K562 (cell line): ENCODE results near the gene NAP1L1. TPM values are rescaled to one million over a fixed set of nuclear protein-coding genes. Genes with fewer than 3 reads are reported as not detected.

ENCODE experiments used
- DEAF1 ChIP-seq: fragments of 450-650 bp; formaldehyde crosslinking; IDR thresholded peaks from 2 replicates; pipeline ENCODE4 v1.4.0; 2020; ENCODE audit warnings: mild to moderate bottlenecking, moderate library complexity
- DPF2 ChIP-seq: fragments of 450-650 bp; IDR thresholded peaks from 2 replicates; pipeline ENCODE4 v1.6.1; 2016
- ETS2 ChIP-seq: IDR thresholded peaks from 2 replicates; pipeline ENCODE4 v1.6.1; 2016; ENCODE audit warnings: borderline replicate concordance, missing genetic modification characterization, mild to moderate bottlenecking, moderate library complexity, missing compliant biosample characterization; ENCODE audit not compliant: poor library complexity, severe bottlenecking
- FOXP4 ChIP-seq: sonication (generic); formaldehyde crosslinking; IDR thresholded peaks from 2 replicates; pipeline ENCODE4 v1.8.0; 2022; ENCODE audit warnings: mild to moderate bottlenecking, missing genetic modification reagents, borderline replicate concordance
- GMEB1 ChIP-seq: fragments of 250-450 bp; sonication (Bioruptor Pico); IDR thresholded peaks from 2 replicates; pipeline ENCODE4 v1.4.0; 2020; ENCODE audit warnings: mild to moderate bottlenecking
- MYBL2 ChIP-seq, 2 experiments: fragments of 450-650 bp in 1 of 2; sonication (generic) in 1 of 2; formaldehyde crosslinking in 1 of 2; IDR thresholded peaks; 2 replicates each; pipeline versions ENCODE4 v1.6.1 to v1.8.1; 2017 to 2022; ENCODE audit warnings: borderline replicate concordance in 1 of 2, inconsistent platforms in 1 of 2, low read depth in 1 of 2, mild to moderate bottlenecking in 1 of 2, missing genetic modification reagents in 1 of 2, moderate library complexity in 1 of 2
- NFATC3 ChIP-seq: fragments of 450-650 bp; IDR thresholded peaks from 2 replicates; pipeline ENCODE4 v1.6.1; 2017; ENCODE audit warnings: mild to moderate bottlenecking
- PTTG1 ChIP-seq: fragments of 450-650 bp; IDR thresholded peaks from 2 replicates; pipeline ENCODE4 v1.6.1; 2016; ENCODE audit warnings: low read depth, mild to moderate bottlenecking, missing genetic modification characterization, missing compliant biosample characterization
- RBM17 ChIP-seq: fragments of 200-400 bp; formaldehyde crosslinking; IDR thresholded peaks from 2 replicates; pipeline ENCODE4 v1.6.1; 2017; ENCODE audit warnings: low read depth, mild to moderate bottlenecking, low read length, borderline replicate concordance
- SP1 ChIP-seq: sonication (generic); formaldehyde crosslinking; IDR thresholded peaks from 2 replicates; pipeline ENCODE4 v1.8.1; 2022; ENCODE audit warnings: mild to moderate bottlenecking, missing genetic modification reagents
- ZNF551 ChIP-seq: fragments of 250-450 bp; sonication (Bioruptor Pico); IDR thresholded peaks from 2 replicates; pipeline ENCODE4 v1.5.0; 2021; ENCODE audit warnings: mild to moderate bottlenecking, moderate library complexity
- polyA plus RNA-seq, 8 experiments: library from polyadenylated mRNA; depleted of rRNA in 4 of 8; stranded (reverse) in 5 of 8; unstranded in 3 of 8; fragments of >200 nt; fragmentation: Nextera tagmentation in 2 of 8; fragmentation: Illumina TruSeq in 1 of 8; extraction: Ambion mirVana in 2 of 8; extraction: Trizol in 1 of 8; gene quantifications; 2 replicates each; pipeline versions ENCODE4 v1.2.1 to v1.2.3, GENCODE V29; 2011 to 2014; ENCODE audit warnings: inconsistent platforms in 1 of 8, missing spikeins in 1 of 8
- total RNA-seq, 7 experiments: library from RNA; depleted of rRNA in 6 of 7; stranded (reverse); fragments of >200 nt in 6 of 7; fragmentation: Illumina TruSeq in 2 of 7; extraction: Trizol in 2 of 7; gene quantifications; 2 replicates each; pipeline versions ENCODE4 v1.2.1 to v1.2.3, GENCODE V29; 2011 to 2021; ENCODE audit warnings: low replicate concordance in 1 of 7
- TF ChIP-seq, protein P1 (sequence below): sonication (generic); formaldehyde crosslinking; IDR thresholded peaks from 2 replicates; pipeline ENCODE4 v1.8.1; 2023; ENCODE audit warnings: mild to moderate bottlenecking, missing genetic modification reagents
- TF ChIP-seq, protein P2 (sequence below): fragments of 250-450 bp; sonication (Bioruptor Pico); IDR thresholded peaks from 2 replicates; pipeline ENCODE4 v1.4.0; 2020
- TF ChIP-seq, protein P3 (sequence below), 2 experiments: fragments of 450-650 bp; IDR thresholded peaks; 2 replicates each; pipeline ENCODE4 v1.6.1; 2016

Gene NAP1L1
- total and polyA plus RNA-seq, 9 of the 15 experiments (the other 6 are each of a cell fraction or from before 2014, with no cell fraction given): 287 to 747 (median 450) TPM

DNA sequence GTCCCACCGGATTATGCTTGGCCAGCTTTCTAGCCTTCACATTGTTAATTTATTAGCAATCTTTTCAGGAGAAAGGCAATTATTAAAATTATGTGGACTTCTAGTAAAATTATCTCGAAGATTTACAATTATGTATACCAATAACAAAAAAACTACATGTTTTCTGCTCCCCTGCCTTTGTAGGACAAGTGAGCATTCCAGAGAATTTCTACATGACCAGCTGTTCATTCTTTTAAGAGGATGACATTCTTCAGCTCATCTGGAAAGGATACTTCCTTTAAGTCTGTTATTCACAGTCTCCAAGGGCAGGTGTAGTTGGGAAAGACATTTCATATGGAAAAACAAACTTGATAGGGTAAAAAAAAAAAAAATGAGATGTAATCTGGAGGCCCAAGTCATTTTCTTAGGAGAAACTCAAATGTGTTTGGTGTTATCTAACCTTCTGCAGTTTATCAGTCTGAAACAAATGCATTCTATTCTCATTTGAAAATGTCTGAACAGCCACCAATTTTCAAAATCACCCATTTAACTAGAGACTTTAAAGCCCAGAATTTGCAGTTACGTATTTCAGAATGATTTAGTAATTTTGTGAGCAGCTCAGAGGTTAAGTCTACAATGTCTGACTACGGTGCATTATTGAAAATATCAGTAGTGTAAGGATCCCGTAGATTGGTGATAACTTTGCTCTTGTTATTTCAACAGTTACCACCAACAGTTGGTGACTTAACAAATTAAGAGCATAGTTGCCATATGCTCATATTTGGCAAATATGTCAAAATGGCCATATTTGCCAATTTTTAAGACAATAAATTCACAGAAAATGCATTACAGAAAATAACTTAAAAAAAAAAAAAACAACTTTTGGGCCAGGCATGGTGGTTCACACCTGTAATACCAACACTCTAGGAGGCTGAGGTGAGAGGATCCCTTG, 51.1 kb downstream of the NAP1L1 start (continued):
- TF ChIP-seq FOXP4 (CRISPR knock-in tag) (no peak), NFATC3 (no peak), MYBL2 (IDR thresholded peaks at IDR 0.05; ENCODE audit: low read depth) (peak; percentile 37; the same call in 1 of the 2 replicates), MYBL2 (CRISPR knock-in tag; IDR thresholded peaks at IDR 0.05; ENCODE audit: borderline replicate concordance) (no peak), GMEB1 (CRISPR knock-in tag) (no peak), SP1 (CRISPR knock-in tag) (no peak), PTTG1 (tag) (no peak), RBM17 (no peak), DPF2 (peak; percentile 79), DEAF1 (CRISPR knock-in tag) (peak; percentile 26; the same call in 1 of the 2 replicates), ZNF551 (CRISPR knock-in tag) (no peak), ETS2 (tag) (no peak)
- TF ChIP-seq, protein P1, sequence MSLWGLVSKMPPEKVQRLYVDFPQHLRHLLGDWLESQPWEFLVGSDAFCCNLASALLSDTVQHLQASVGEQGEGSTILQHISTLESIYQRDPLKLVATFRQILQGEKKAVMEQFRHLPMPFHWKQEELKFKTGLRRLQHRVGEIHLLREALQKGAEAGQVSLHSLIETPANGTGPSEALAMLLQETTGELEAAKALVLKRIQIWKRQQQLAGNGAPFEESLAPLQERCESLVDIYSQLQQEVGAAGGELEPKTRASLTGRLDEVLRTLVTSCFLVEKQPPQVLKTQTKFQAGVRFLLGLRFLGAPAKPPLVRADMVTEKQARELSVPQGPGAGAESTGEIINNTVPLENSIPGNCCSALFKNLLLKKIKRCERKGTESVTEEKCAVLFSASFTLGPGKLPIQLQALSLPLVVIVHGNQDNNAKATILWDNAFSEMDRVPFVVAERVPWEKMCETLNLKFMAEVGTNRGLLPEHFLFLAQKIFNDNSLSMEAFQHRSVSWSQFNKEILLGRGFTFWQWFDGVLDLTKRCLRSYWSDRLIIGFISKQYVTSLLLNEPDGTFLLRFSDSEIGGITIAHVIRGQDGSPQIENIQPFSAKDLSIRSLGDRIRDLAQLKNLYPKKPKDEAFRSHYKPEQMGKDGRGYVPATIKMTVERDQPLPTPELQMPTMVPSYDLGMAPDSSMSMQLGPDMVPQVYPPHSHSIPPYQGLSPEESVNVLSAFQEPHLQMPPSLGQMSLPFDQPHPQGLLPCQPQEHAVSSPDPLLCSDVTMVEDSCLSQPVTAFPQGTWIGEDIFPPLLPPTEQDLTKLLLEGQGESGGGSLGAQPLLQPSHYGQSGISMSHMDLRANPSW: no peak
- TF ChIP-seq, protein P2, sequence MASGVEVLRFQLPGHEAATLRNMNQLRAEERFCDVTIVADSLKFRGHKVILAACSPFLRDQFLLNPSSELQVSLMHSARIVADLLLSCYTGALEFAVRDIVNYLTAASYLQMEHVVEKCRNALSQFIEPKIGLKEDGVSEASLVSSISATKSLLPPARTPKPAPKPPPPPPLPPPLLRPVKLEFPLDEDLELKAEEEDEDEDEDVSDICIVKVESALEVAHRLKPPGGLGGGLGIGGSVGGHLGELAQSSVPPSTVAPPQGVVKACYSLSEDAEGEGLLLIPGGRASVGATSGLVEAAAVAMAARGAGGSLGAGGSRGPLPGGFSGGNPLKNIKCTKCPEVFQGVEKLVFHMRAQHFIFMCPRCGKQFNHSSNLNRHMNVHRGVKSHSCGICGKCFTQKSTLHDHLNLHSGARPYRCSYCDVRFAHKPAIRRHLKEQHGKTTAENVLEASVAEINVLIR: no peak
- TF ChIP-seq, protein P3, sequence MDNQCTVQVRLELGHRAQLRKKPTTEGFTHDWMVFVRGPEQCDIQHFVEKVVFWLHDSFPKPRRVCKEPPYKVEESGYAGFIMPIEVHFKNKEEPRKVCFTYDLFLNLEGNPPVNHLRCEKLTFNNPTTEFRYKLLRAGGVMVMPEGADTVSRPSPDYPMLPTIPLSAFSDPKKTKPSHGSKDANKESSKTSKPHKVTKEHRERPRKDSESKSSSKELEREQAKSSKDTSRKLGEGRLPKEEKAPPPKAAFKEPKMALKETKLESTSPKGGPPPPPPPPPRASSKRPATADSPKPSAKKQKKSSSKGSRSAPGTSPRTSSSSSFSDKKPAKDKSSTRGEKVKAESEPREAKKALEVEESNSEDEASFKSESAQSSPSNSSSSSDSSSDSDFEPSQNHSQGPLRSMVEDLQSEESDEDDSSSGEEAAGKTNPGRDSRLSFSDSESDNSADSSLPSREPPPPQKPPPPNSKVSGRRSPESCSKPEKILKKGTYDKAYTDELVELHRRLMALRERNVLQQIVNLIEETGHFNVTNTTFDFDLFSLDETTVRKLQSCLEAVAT (IDR thresholded peaks at IDR 0.05): no peak
